Vagina (tissue), 2 donors: ENCODE measurements around the gene FGFRL1.

ENCODE experiments used
- CTCF ChIP-seq, 3 experiments: fragments of 450-650 bp in 2 of 3; fragments of 200-600 bp in 1 of 3; sonication (generic) in 1 of 3; IDR thresholded peaks; one replicate each; pipeline ENCODE4 v1.5.1; 2017 to 2019; ENCODE audit warnings: antibody characterized with exemption in 3 of 3, mild to moderate bottlenecking in 2 of 3, moderate library complexity in 2 of 3
- POLR2A ChIP-seq, 2 donors: fragments of 450-650 bp; IDR thresholded peaks; one replicate each; pipeline ENCODE4 v1.6.1; 2017; ENCODE audit warnings: antibody characterized with exemption in 2 of 2, mild to moderate bottlenecking in 2 of 2, moderate library complexity in 2 of 2

- TF ChIP-seq CTCF (IDR thresholded peaks at IDR 0.05), result no peak
- TF ChIP-seq POLR2A (IDR thresholded peaks at IDR 0.05), result no peak
Measured at GRCh38 chr4:970046-970745, 41.2 kb upstream of the FGFRL1 start.
